ENCODE data around the gene TNC. TPM values are rescaled to one million over a fixed set of nuclear protein-coding genes. Genes with fewer than 3 reads are reported as not detected.

Gene TNC
- total RNA-seq, 1 donor from 2014 or later = 21.5 TPM

GRCh38 chr9:115142517-115143270 lies 24.7 kb upstream of the TNC start:
- no peaks in the 10 kb centered on the region for H3K36me3 Mint-ChIP-seq
- H3K9me3 Mint-ChIP-seq = peaks cover 8% of the 10 kb centered on the region
- H3K27ac Mint-ChIP-seq = no peak overlapping the region
- no peak for DNase-seq (ENCODE audit: low spot score in 2 of 2, unreplicated experiment in 2 of 2)
- peaks cover 16% of the 10 kb centered on the region for H3K4me1 Mint-ChIP-seq
- peaks cover 2% of the 10 kb centered on the region for H3K27me3 Mint-ChIP-seq (ENCODE audit: low read depth)
- no peak overlapping the region for H3K4me3 Mint-ChIP-seq
- no peak for TF ChIP-seq CTCF (IDR thresholded peaks at IDR 0.05; ENCODE audit: unreplicated experiment)

GRCh38 chr9:115142090-115142489 lies 24.1 kb upstream of the TNC start:
- peaks cover 8% of the 10 kb centered on the region for H3K9me3 Mint-ChIP-seq
- H3K36me3 Mint-ChIP-seq = no peaks in the 10 kb centered on the region
- no peak overlapping the region for H3K27ac Mint-ChIP-seq
- TF ChIP-seq CTCF (IDR thresholded peaks at IDR 0.05; ENCODE audit: unreplicated experiment) = no peak
- DNase-seq (ENCODE audit: low spot score in 2 of 2, unreplicated experiment in 2 of 2) = no peak
- H3K27me3 Mint-ChIP-seq (ENCODE audit: low read depth) = peaks cover 2% of the 10 kb centered on the region
- H3K4me3 Mint-ChIP-seq = no peak overlapping the region
- H3K4me1 Mint-ChIP-seq = peaks cover 14% of the 10 kb centered on the region

GRCh38 chr9:115141612-115142011 lies 23.7 kb upstream of the TNC start:
- Mint-ChIP-seq H3K4me3 (no peak overlapping the region), H3K27ac (no peak overlapping the region), H3K4me1 (peaks cover 9% of the 10 kb centered on the region), H3K36me3 (no peaks in the 10 kb centered on the region), H3K9me3 (peaks cover 8% of the 10 kb centered on the region), H3K27me3 (ENCODE audit: low read depth) (peaks cover 2% of the 10 kb centered on the region)
- no peak for TF ChIP-seq CTCF (IDR thresholded peaks at IDR 0.05; ENCODE audit: unreplicated experiment)
- no peak for DNase-seq (ENCODE audit: low spot score in 2 of 2, unreplicated experiment in 2 of 2)

GRCh38 chr9:115138151-115138550 lies 20.2 kb upstream of the TNC start:
- Mint-ChIP-seq H3K9me3 (peaks cover 8% of the 10 kb centered on the region), H3K4me1 (no peaks in the 10 kb centered on the region), H3K4me3 (no peak overlapping the region), H3K27me3 (ENCODE audit: low read depth) (peaks cover 2% of the 10 kb centered on the region), H3K27ac (no peak overlapping the region), H3K36me3 (no peaks in the 10 kb centered on the region)
- no peak for TF ChIP-seq CTCF (IDR thresholded peaks at IDR 0.05; ENCODE audit: unreplicated experiment)
- DNase-seq (ENCODE audit: low spot score in 2 of 2, unreplicated experiment in 2 of 2) = no peak

- no peaks in the 10 kb centered on the region for H3K36me3 Mint-ChIP-seq
- H3K4me3 Mint-ChIP-seq = no peak overlapping the region
- H3K27ac Mint-ChIP-seq = no peak overlapping the region
- H3K27me3 Mint-ChIP-seq (ENCODE audit: low read depth) = no peaks in the 10 kb centered on the region
- DNase-seq (ENCODE audit: low spot score in 2 of 2, unreplicated experiment in 2 of 2) = no peak
- H3K9me3 Mint-ChIP-seq = peaks cover 8% of the 10 kb centered on the region
- TF ChIP-seq CTCF (IDR thresholded peaks at IDR 0.05; ENCODE audit: unreplicated experiment) = no peak
- H3K4me1 Mint-ChIP-seq = no peaks in the 10 kb centered on the region
Measured at GRCh38 chr9:115137526-115137925, 19.6 kb upstream of the TNC start.
